Stromal cell of bone marrow (primary cell): ENCODE data around the gene NHLRC1.
"Not testable (repeated sequence)": the region's sequence is repeated elsewhere in the genome, so short reads cannot be mapped to it uniquely, and the experiment has no call there.

Experiments used
- DNase-seq: peaks from one replicate; pipeline ENCODE4 v3.0.0-alpha.2; 2012; ENCODE audit warnings: low read depth

The NHLRC1 gene

DNA sequence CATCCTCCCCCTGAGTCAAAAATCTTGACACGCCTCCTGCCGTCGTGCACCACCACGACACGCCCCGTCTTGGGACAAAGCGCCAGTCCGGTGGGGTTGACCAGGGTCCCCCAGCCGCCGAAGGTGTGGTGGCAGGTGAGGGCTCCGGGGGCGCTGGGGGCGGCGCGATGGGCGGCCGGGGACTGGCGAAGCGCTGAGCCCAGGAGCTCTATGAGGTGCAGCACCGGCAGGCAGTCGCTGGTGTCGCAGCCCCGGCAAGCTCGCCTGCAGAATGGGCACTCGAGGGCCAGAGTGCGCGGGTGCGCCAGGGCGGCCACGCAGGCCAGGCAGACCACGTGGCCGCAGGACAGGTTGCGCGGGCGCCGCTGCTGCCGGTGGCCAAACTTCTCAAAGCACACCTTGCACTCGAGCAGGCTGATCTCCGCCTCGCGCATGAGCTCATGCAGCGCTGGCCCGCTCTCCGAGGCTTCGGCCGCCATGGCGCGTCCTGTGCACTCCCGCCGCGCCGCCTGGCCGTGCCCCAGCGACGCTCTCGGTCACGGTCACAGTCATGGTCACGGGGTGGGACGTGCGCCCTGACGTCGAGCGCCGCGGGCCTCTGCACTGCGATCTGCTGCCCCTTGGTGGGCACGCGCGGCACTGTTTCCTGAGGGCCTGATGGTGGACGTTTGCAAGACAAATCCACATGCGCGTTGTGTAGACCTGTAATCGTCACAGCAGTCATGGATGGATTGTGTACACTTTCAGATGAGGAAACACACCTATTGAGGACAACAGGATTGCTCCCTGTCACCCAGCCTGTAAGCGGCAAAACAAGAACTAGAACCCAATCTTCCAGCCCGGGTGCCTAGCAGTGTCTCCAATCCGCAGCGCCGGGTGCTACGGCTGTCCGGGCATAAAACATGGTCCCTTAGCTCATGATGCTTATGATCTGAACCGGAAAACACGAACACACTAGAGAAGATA lies at the start of gene NHLRC1:
Gene NHLRC1 (minus strand): TSS at position 550 of the 966 bp plus-strand sequence. CDS start 71 bp downstream, at position 479.
- peak; percentile 74 for DNase-seq

GRCh38 chr6:18171871-18172270 lies 49.4 kb upstream of the NHLRC1 start:
- no peak for DNase-seq

DNA sequence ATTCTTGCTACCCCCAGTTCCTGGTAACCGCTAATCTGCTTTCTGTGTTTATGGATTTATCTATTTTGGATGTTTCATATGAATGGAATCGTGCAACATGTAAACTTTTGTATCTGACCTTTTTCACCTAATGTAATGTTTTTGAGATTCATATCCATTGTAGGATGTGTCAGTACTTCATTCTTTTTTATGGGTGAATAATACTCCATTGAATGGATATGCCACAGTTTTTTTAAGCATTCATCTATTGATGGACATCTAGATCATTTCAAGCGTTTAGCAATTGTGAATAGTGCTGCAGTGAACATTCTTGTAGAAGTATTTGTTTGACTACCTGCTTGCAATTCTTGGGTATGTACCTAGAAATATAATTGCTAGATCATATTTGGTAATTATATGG lies 45.8 kb upstream of the NHLRC1 start:
- DNase-seq = no peak

- DNase-seq = peak; percentile 65
Observed at GRCh38 chr6:18166312-18167036, 44.0 kb upstream of the NHLRC1 start.

DNA sequence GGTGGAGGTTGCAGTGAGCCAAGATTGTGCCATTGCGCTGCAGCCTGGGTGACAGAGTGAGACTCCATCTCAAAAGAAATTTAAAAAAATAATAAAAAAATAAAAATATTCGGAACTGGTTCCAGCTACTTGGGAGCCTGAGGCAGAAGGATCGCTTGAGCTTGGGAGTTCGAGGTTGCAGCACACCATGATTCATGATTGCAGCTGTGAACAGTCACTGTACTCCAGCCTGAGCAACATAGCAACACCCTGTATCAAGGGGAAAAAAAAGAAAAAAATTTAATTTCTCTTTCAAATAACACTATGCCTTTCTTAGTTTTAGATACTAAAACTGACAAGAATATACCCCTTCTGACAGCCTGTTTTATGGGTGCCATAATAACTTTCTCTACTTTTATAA lies 43.3 kb upstream of the NHLRC1 start:
- DNase-seq = no peak

- no peak for DNase-seq
Observed at GRCh38 chr6:18162401-18162800, 39.9 kb upstream of the NHLRC1 start.

- no peak for DNase-seq
Observed at GRCh38 chr6:18161431-18161830, 39.0 kb upstream of the NHLRC1 start.

- no peak for DNase-seq
Observed at GRCh38 chr6:18160911-18161310, 38.4 kb upstream of the NHLRC1 start.

DNA sequence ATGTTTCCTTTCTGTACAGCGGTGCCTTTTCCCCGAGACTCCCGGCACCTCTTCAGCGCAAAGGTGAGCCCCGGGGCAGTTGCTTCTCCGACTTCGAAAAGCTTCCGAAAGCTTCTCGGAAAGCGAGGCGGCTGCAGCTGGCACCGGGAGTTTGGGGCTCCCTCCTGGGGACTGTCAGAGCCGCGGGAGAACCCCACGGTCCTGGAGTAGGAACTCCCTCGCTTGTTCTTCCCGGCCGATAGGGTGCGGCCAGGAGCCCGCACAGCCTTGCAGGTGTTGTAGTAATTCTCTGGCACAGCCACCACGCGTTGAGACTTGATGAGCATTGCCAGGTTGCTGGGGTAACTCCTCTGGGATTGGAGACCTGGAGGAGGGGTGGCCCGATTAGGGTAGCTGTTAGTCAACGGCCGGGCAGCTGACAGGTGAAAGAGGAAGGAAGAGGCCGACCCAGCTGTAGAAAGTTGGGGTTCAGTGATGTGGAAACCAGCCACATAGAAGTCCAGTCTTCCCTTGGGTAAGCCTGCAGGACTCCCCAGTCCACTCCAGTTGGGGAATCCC lies 33.5 kb upstream of the NHLRC1 start:
- no peak for DNase-seq

DNA sequence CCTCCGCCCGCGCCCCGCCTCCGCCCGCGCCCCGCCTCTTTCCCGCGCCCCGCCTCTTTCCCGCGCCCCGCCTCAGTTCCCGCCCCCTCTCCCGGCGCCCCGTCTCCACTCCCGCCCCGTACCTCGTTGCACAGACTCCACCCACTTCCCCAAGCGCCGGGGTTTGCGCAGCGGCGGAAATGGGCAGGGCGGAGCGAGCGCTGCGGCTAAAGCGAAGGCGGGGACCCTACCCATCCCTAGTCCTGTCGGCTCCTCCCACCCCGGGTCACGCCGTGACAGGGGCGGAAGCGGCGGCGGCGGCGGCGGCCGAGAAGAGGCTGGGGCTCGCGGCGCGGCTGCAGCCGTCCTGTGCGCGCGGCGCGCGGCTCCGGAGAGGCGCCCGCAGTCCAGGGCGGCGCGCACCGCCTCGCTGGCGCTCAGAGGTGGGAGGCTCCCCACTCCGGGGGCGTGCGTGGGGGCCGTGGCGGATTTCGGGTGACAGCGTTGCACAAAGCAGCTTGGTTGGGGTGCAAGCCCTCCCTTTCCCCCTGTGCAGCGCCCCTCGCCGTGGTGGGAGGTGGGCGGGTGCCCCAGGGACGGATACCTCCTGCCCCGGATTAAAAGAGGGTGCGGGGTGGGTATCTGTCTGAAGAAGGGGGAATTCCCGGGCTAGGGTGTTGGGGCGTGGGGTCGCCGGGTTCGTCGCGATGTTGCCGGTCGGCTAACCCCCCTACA lies 32.8 kb upstream of the NHLRC1 start, which contains the start of gene KDM1B:
Gene KDM1B (plus strand): TSS at position 273 of the 714 bp plus-strand sequence. CDS start 4,474 bp downstream, outside the sequence.
- DNase-seq = peak; percentile 96

- DNase-seq = no peak
Observed at GRCh38 chr6:18154507-18155149, 32.2 kb upstream of the NHLRC1 start, which contains the start of gene TPMT. Gene TPMT (minus strand): TSS chr6:18155077. CDS start chr6:18149127, 5,950 bp downstream.

GRCh38 chr6:18153311-18153703 lies 30.8 kb upstream of the NHLRC1 start:
- DNase-seq = no peak

DNA sequence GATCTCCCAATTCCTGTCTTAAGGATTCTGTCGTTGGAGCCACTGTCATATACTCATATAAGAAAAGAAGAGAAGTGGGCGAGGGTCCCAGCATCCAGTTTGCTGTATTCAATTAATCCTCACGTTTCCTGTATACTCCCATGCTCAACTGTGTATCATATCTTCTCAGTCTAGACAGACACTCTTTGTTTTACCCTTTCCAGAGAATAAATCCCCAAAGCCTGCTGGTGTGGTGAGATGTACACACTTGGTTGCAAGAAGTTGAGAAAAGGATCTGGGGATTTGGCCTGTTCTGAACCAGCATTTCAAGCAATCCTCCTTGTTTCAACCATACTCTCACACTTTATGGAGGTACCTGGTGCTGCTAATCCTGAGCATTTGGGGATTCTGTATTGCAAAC lies 29.3 kb upstream of the NHLRC1 start:
- DNase-seq = no peak

DNA sequence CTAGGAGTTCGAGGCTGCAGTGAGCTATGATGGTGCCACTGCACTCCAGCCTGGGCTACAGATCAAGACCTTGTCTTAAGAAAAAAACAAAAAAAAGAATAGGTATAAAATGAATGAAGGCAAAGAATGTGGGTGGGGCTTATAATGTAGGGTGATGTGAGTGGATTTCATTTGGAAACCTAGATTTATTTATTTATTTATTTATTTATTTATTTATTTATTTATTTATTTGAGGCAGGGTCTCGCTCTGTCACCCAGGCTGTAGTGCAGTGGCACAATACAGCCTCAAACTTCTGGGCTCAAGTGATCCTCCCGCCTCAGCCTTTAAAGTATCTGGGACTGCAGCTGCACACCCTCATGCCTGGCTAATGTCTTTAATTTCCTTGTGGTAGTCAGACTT lies 28.9 kb upstream of the NHLRC1 start:
- DNase-seq = not testable (repeated sequence)

DNA sequence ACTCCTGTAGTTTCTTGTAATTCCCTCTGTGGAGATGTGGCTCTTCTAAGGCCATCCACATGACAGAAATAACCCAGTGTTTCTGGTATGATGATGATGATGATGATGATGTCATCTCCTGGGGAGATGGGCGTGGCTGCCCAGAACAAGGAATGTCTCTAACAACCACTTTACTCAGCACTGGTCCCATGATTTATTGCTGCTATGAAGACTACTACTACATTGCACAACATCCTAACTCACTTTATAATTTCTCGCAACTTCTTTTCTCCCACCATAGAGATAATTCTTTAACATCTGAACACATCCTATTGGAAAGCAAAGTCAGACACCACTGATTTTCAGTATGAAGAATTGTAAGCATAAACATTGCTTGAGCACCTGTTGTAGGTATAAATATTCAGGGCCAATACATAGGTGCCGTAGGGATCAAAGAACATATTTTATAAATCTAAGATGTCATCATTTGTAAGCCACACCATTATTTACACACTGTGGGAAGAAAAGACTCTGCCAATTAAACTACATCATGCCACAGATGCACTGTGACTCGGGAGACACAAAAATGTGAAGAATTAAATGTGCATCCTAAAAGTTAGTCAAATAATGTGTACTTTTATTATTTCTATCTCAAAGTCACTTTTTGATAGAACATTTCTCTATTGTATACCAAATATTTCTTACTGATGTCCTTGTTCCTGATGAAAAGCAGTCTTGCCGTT lies 26.0 kb upstream of the NHLRC1 start:
- peak; percentile 85 for DNase-seq

DNA sequence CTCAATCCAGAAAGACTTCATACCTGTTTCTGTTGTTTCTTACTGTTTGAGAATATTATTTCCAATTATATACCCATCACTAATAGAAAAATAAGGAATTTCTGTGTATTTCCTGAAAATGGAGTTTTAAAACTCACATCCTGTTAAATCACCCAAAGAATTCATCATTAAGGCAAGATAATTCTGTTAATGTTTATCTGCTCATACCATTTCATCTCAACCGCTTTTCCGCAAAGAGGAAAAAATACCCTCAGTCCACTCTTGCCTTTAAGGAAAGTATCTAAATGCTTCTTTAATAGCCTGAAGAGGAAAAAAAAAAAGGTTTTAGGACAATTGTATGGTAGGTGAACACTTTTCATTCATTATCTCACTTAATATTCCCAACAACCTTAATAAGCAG lies 25.1 kb upstream of the NHLRC1 start:
- DNase-seq = no peak

DNA sequence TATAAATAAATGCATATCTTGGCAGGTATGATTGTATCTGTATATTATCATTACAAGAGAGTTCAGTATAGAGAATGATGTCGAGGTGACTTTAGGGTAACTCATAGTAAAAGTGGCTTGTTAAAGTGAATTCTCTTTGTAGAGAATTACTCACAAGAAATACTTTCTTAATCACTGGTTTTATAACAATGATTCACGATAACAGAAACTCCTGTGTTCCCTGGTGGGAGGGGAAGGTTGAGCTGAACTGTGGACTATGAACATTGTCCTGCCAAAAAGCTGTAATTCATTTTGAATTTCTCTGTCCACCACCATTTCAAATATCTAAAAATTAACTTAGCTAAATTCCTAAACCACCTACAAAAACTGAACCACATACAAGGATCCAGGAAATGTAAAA lies 24.7 kb upstream of the NHLRC1 start:
- DNase-seq = peak; percentile 57

GRCh38 chr6:18142591-18142861 lies 20.0 kb upstream of the NHLRC1 start:
- no peak for DNase-seq

DNA sequence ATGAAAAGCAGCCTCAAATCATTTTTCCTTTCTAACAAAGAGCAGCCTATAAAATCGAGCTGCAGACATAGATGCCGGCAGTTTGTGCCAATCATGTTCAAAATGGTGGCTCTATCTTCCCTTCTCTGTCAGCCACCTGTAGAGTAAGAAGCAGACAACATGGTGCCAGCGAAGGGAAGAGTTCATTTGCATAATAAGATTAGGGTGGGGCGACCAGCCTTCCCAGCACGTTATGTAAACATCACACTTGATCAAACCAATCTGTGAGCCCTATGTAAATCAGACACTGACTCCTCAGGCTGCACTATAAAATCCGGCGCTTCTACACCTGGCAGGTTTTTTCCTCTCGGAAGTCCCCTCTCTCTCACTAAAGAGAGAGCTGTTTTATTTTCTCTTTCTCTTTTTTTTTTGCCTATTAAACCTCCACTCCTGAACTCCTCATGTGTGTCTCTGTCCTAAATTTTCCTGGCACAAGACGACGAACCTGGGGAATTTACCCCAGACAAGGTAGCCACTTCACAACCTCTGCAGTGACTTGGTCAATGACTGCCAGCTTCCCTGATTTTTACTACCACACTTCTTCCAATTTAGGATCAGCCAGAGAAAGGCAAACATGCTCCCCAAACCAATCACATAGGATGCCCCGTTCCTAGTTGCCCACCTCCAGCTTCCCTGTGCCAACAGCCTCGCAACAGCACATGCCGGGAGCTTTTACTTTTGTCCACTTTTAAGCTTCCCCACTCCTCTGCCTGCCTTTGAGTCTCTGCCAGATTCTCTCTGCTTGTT lies 19.5 kb upstream of the NHLRC1 start:
- no peak for DNase-seq
